Dedifferentiated amniotic fluid mesenchymal stem cell (primary cell): Measurements from ENCODE around the gene CBFA2T3.
"Not testable (repeated sequence)": the region's sequence is repeated elsewhere in the genome, so short reads cannot be mapped to it uniquely, and the experiment has no call there.

Source experiments
- DNase-seq: peaks from one replicate; pipeline ENCODE4 v3.0.0-alpha.2; 2016; ENCODE audit errors: extremely low spot score

Gene CBFA2T3

GRCh38 chr16:88891083-88891482 is 85.9 kb downstream of the CBFA2T3 start:
- no peak for DNase-seq

- not testable (repeated sequence) for DNase-seq
Observed at GRCh38 chr16:88889702-88890352, 87.2 kb downstream of the CBFA2T3 start.

- no peak for DNase-seq
Observed at GRCh38 chr16:88888461-88889387, 88.3 kb downstream of the CBFA2T3 start.

- no peak for DNase-seq
Observed at GRCh38 chr16:88888057-88888456, 89.0 kb downstream of the CBFA2T3 start.

- DNase-seq: no peak
Observed at GRCh38 chr16:88886845-88887521, 90.0 kb downstream of the CBFA2T3 start.

- no peak for DNase-seq
Observed at GRCh38 chr16:88886420-88886844, 90.6 kb downstream of the CBFA2T3 start.

GRCh38 chr16:88885693-88886280 is 91.2 kb downstream of the CBFA2T3 start:
- DNase-seq: no peak

- no peak for DNase-seq
Observed at GRCh38 chr16:88884569-88885271, 92.3 kb downstream of the CBFA2T3 start.

GRCh38 chr16:88883946-88884345 is 93.1 kb downstream of the CBFA2T3 start:
- no peak for DNase-seq

- DNase-seq: no peak
Observed at GRCh38 chr16:88883117-88883895, 93.7 kb downstream of the CBFA2T3 start.

GRCh38 chr16:88882358-88883030 is 94.5 kb downstream of the CBFA2T3 start:
- DNase-seq: no peak

- DNase-seq: no peak
Observed at GRCh38 chr16:88881675-88882357, 95.2 kb downstream of the CBFA2T3 start.

GRCh38 chr16:88881007-88881615 is 95.9 kb downstream of the CBFA2T3 start:
- no peak for DNase-seq

- DNase-seq: no peak
Observed at GRCh38 chr16:88880226-88881006, 96.6 kb downstream of the CBFA2T3 start.

- DNase-seq: no peak
Observed at GRCh38 chr16:88879788-88880055, 97.3 kb downstream of the CBFA2T3 start.

GRCh38 chr16:88878967-88879787 is 97.8 kb downstream of the CBFA2T3 start:
- no peak for DNase-seq

- no peak for DNase-seq
Observed at GRCh38 chr16:88878356-88878755, 98.7 kb downstream of the CBFA2T3 start.
